OCI-LY3 (cell line): ENCODE data around the gene DHX8.

Experiments
- H2AFZ ChIP-seq: fragments of 200-600, 300-600 bp; shearing (Covaris generic); 2 replicates; pipeline ENCODE4 v1.6.0; 2014; ENCODE audit warnings: antibody characterized with exemption, low read depth, low read length
- H3K27ac ChIP-seq: fragments of 200-600, 300-600 bp; sonication (generic); 2 replicates; pipeline ENCODE4 v1.5.1; 2014; ENCODE audit warnings: mild to moderate bottlenecking, low read length, moderate library complexity, mixed read lengths
- H3K27me3 ChIP-seq: fragments of 200-600, 300-600 bp; sonication (generic); 2 replicates; pipeline ENCODE4 v1.6.1; 2014; ENCODE audit warnings: low read depth, low read length, mixed read lengths
- H3K36me3 ChIP-seq: fragments of 200-600, 300-600 bp; sonication (generic); replicated peaks from 2 replicates; pipeline ENCODE3; 2014; ENCODE audit warnings: low read depth, low read length, mixed read lengths
- H3K4me1 ChIP-seq: fragments of 300-600, 200-600 bp; sonication (generic); 2 replicates; pipeline ENCODE4 v1.6.1; 2014; ENCODE audit warnings: low read length, mixed read lengths
- H3K4me2 ChIP-seq: fragments of 200-600, 300-600 bp; sonication (generic); 2 replicates; pipeline ENCODE4 v1.6.1; 2014; ENCODE audit warnings: low read length, mixed read lengths
- H3K4me3 ChIP-seq: fragments of 300-600, 200-600 bp; sonication (generic); 2 replicates; pipeline ENCODE4 v1.5.1; 2014; ENCODE audit warnings: antibody characterized with exemption, mild to moderate bottlenecking, low read length, moderate library complexity
- H3K79me2 ChIP-seq: fragments of 300-600, 200-600 bp; shearing (Covaris generic); 2 replicates; pipeline ENCODE4 v1.6.1; 2014; ENCODE audit warnings: mild to moderate bottlenecking, low read length, mixed read lengths
- H3K9ac ChIP-seq: fragments of 300-600, 200-600 bp; shearing (Covaris generic); 2 replicates; pipeline ENCODE4 v1.6.0; 2014; ENCODE audit warnings: mild to moderate bottlenecking, low read length, moderate library complexity
- H3K9me3 ChIP-seq: fragments of 200-600, 300-600 bp; shearing (Covaris generic); 2 replicates; pipeline ENCODE4 v1.6.1; 2014; ENCODE audit warnings: low read length, mixed read lengths; ENCODE audit not compliant: insufficient read depth
- H4K20me1 ChIP-seq: fragments of 200-600, 300-600 bp; sonication (generic); 2 replicates; pipeline ENCODE4 v1.6.1; 2016; ENCODE audit warnings: low read length, mixed read lengths; ENCODE audit not compliant: insufficient read depth
- EZH2phosphoT487 ChIP-seq: fragments of 200-600 bp; shearing (Covaris generic); IDR thresholded peaks from 2 replicates; pipeline ENCODE4 v1.6.1; 2018; ENCODE audit warnings: antibody characterized with exemption, mixed run types, low read depth
- TF ChIP-seq, protein P1 (sequence below): fragments of 200-600, 300-600 bp; sonication (generic); IDR thresholded peaks from 2 replicates; pipeline ENCODE4 v1.5.1; 2014; ENCODE audit warnings: antibody characterized with exemption, low read length, low read depth

The DHX8 gene

DNA sequence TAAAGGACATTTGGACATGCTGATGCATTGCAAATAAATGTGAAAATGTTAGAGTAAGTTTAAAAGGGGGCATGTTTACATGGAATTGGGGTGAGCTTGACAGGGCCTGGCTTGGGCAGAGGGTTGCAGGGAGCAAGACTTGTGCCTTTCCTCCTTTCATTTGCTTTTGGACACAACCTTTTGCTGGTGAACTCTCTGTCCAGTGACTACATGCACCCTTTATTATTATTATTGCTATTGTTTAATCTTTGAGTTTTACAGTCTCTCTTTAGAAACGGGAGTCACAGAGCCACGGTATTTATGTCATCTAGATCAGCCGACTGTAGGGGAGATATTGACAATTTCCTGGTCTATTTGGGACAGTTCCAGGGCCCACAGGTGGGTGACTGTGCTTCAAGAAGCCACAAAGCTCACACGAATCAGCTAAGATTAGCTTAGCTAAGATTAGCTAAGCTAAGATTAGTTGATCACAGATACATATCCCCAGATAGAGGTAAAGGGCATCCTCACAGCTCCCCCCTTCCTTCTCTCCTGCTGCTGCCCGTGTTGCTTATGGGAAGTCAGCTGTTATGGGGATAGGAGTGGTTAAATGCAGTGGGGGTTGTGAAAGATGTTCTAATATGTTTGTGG, 91.2 kb downstream of the DHX8 start:
- no peak for TF ChIP-seq EZH2phosphoT487
- TF ChIP-seq, protein P1, sequence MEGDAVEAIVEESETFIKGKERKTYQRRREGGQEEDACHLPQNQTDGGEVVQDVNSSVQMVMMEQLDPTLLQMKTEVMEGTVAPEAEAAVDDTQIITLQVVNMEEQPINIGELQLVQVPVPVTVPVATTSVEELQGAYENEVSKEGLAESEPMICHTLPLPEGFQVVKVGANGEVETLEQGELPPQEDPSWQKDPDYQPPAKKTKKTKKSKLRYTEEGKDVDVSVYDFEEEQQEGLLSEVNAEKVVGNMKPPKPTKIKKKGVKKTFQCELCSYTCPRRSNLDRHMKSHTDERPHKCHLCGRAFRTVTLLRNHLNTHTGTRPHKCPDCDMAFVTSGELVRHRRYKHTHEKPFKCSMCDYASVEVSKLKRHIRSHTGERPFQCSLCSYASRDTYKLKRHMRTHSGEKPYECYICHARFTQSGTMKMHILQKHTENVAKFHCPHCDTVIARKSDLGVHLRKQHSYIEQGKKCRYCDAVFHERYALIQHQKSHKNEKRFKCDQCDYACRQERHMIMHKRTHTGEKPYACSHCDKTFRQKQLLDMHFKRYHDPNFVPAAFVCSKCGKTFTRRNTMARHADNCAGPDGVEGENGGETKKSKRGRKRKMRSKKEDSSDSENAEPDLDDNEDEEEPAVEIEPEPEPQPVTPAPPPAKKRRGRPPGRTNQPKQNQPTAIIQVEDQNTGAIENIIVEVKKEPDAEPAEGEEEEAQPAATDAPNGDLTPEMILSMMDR: no peak
- H3K36me3 ChIP-seq: no peaks in the 10 kb centered on the region

More for the DNA sequence above, 91.2 kb downstream of the DHX8 start:
- Histone ChIP-seq H3K9ac (no peak overlapping the region), H3K79me2 (no peaks in the 10 kb centered on the region), H3K4me3 (no peak overlapping the region), H2AFZ (no peak overlapping the region), H3K4me1 (peaks cover 19% of the 10 kb centered on the region), H4K20me1 (no peaks in the 10 kb centered on the region), H3K4me2 (no peak overlapping the region), H3K27me3 (peaks cover 7% of the 10 kb centered on the region; the same call in 1 of the 2 replicates), H3K9me3 (no peaks in the 10 kb centered on the region), H3K27ac (no peak overlapping the region)
